IMR-90 (cell line): ENCODE data around the gene BPIFB1. TPM values are rescaled to one million over a fixed set of nuclear protein-coding genes. Genes with fewer than 3 reads are reported as not detected.

ENCODE experiments used
- ATAC-seq: fragments of 200-7000 bp; cut with Tn5 transposase; 2 replicates; pipeline ENCODE4 v1.9.1; 2020; ENCODE audit warnings: low read depth, mild to moderate bottlenecking, moderate library complexity
- BruUV-seq: library from RNA; stranded (reverse); fragments of 400-500 nt; replicated peaks from 2 replicates; lab custom pipeline; 2021; lab: Mats Ljungman, UMichigan
- CTCF ChIA-PET: fragments of 300-600 bp; formaldehyde crosslinking; extraction: SDS; loops from one replicate; lab custom pipeline; 2021; ENCODE audit warnings: antibody characterized with exemption; lab: Yijun Ruan, JAX
- POLR2A ChIA-PET: fragments of 300-600 bp; sonication (Branson Sonifier 250); formaldehyde crosslinking; loops from one replicate; lab custom pipeline; 2022; ENCODE audit warnings: antibody characterized with exemption; ENCODE audit not compliant: unreplicated experiment; lab: Charles Lee
- DNase-seq: peaks from one replicate; pipeline ENCODE4 v3.0.0; 2013
- H2AFZ ChIP-seq: replicated peaks from 2 replicates; pipeline ENCODE3; 2013; ENCODE audit warnings: low read length, mild to moderate bottlenecking; ENCODE audit not compliant: poor library complexity
- H2AK5ac ChIP-seq: 2 replicates; pipeline ENCODE4 v1.6.1; 2013; ENCODE audit warnings: low read depth, low read length, inconsistent platforms
- H2AK9ac ChIP-seq: replicated peaks from 2 replicates; pipeline ENCODE3; 2013; ENCODE audit warnings: mild to moderate bottlenecking, low read depth, low read length, moderate library complexity; ENCODE audit not compliant: poor library complexity
- H2BK120ac ChIP-seq: 2 replicates; pipeline ENCODE4 v1.6.1; 2013; ENCODE audit warnings: low read depth, low read length, inconsistent platforms
- H2BK15ac ChIP-seq: 3 replicates; pipeline ENCODE4 v1.6.1; 2013; ENCODE audit warnings: low read depth, low read length, inconsistent platforms
- H2BK20ac ChIP-seq: 2 replicates; pipeline ENCODE4 v1.6.1; 2013; ENCODE audit warnings: low read depth, mild to moderate bottlenecking, inconsistent platforms, low read length, moderate library complexity
- H2BK5ac ChIP-seq: 2 replicates; pipeline ENCODE4 v1.6.1; 2013; ENCODE audit warnings: mild to moderate bottlenecking, low read depth, low read length, inconsistent platforms; ENCODE audit not compliant: poor library complexity, severe bottlenecking
- H3K14ac ChIP-seq: replicated peaks from 2 replicates; pipeline ENCODE4 v1.6.1; 2013; ENCODE audit warnings: low read depth, low read length, inconsistent platforms
- H3K18ac ChIP-seq: 2 replicates; pipeline ENCODE4 v1.6.1; 2013; ENCODE audit warnings: low read depth, low read length, control low read depth
- H3K23ac ChIP-seq: 2 replicates; pipeline ENCODE4 v1.6.1; 2013; ENCODE audit warnings: low read depth, low read length, inconsistent platforms
- H3K27ac ChIP-seq: 2 replicates; pipeline ENCODE4 v1.5.1; 2013; ENCODE audit warnings: mild to moderate bottlenecking, control low read depth, low read length; ENCODE audit not compliant: insufficient read depth
- H3K27me3 ChIP-seq: 2 replicates; pipeline ENCODE4 v1.6.1; 2013; ENCODE audit warnings: low read length; ENCODE audit not compliant: control insufficient read depth, insufficient read depth
- H3K36me3 ChIP-seq: 2 replicates; pipeline ENCODE4 v1.6.1; 2013; ENCODE audit warnings: low read length, mixed read lengths; ENCODE audit not compliant: control insufficient read depth, insufficient read depth
- H3K4ac ChIP-seq: 2 replicates; pipeline ENCODE4 v1.6.1; 2013; ENCODE audit warnings: low read depth, low read length, inconsistent platforms
- H3K4me1 ChIP-seq: 2 replicates; pipeline ENCODE4 v1.6.1; 2013; ENCODE audit warnings: low read length, mixed read lengths; ENCODE audit not compliant: control insufficient read depth, insufficient read depth
- H3K4me2 ChIP-seq: 2 replicates; pipeline ENCODE4 v1.6.1; 2013; ENCODE audit warnings: low read depth, mild to moderate bottlenecking, control low read depth, low read length, moderate library complexity
- H3K4me3 ChIP-seq: 2 replicates; pipeline ENCODE4 v1.5.1; 2013; ENCODE audit warnings: low read depth, mild to moderate bottlenecking, control low read depth, low read length, moderate library complexity; ENCODE audit not compliant: insufficient read depth
- H3K56ac ChIP-seq: 2 replicates; pipeline ENCODE4 v1.6.1; 2013; ENCODE audit warnings: low read length, inconsistent platforms; ENCODE audit not compliant: insufficient read depth; ENCODE audit errors: extremely low read depth
- H3K79me1 ChIP-seq, 2 experiments: 2 replicates each; pipeline ENCODE4 v1.6.1; 2013; ENCODE audit warnings: low read length in 2 of 2, inconsistent platforms in 1 of 2, low read depth in 1 of 2
- H3K9ac ChIP-seq: 2 replicates; pipeline ENCODE4 v1.6.1; 2013; ENCODE audit warnings: low read depth, low read length, control low read depth
- H3K9me1 ChIP-seq: 2 replicates; pipeline ENCODE4 v1.6.1; 2013; ENCODE audit warnings: low read length, inconsistent platforms; ENCODE audit not compliant: insufficient read depth
- H3K9me3 ChIP-seq: 2 replicates; pipeline ENCODE4 v1.6.1; 2013; ENCODE audit warnings: low read length; ENCODE audit not compliant: control insufficient read depth, insufficient read depth
- H4K20me1 ChIP-seq: 2 replicates; pipeline ENCODE4 v1.6.1; 2013; ENCODE audit warnings: low read length, inconsistent platforms; ENCODE audit not compliant: insufficient read depth
- H4K5ac ChIP-seq: 2 replicates; pipeline ENCODE4 v1.6.1; 2013; ENCODE audit warnings: mild to moderate bottlenecking, low read depth, low read length, control low read depth
- H4K8ac ChIP-seq, 2 experiments: 2 replicates each; pipeline ENCODE4 v1.6.1; 2013; ENCODE audit warnings: low read depth in 2 of 2, low read length in 2 of 2, control low read depth in 1 of 2, inconsistent platforms in 1 of 2
- H4K91ac ChIP-seq: 2 replicates; pipeline ENCODE4 v1.6.1; 2013; ENCODE audit warnings: low read depth, low read length, inconsistent platforms; ENCODE audit not compliant: insufficient read depth
- BHLHE40 ChIP-seq: fragments of 150-350 bp; IDR thresholded peaks from 2 replicates; pipeline ENCODE4 v1.6.1; 2016; ENCODE audit warnings: mild to moderate bottlenecking, low read depth, low read length
- CEBPB ChIP-seq: IDR thresholded peaks from 2 replicates; pipeline ENCODE4 v1.6.1; 2012; ENCODE audit warnings: low read depth, low read length, improper control_type of control experiment
- CHD1 ChIP-seq: IDR thresholded peaks from 2 replicates; pipeline ENCODE4 v1.6.1; 2012; ENCODE audit warnings: low read depth, low read length, improper control_type of control experiment
- FOS ChIP-seq: fragments of 150-350 bp; IDR thresholded peaks from 2 replicates; pipeline ENCODE4 v1.6.1; 2016; ENCODE audit warnings: low read depth, low read length
- MAFK ChIP-seq: IDR thresholded peaks from 2 replicates; pipeline ENCODE4 v1.6.1; 2012; ENCODE audit warnings: low read depth, low read length, improper control_type of control experiment
- MAZ ChIP-seq: IDR thresholded peaks from 2 replicates; pipeline ENCODE4 v1.6.1; 2012; ENCODE audit warnings: low read depth, mild to moderate bottlenecking, low read length, improper control_type of control experiment, moderate library complexity, borderline replicate concordance
- POLR2A ChIP-seq: IDR thresholded peaks from 2 replicates; pipeline ENCODE4 v1.6.1; 2012; ENCODE audit warnings: mild to moderate bottlenecking, low read depth, low read length
- RAD21 ChIP-seq: IDR thresholded peaks from 2 replicates; pipeline ENCODE4 v1.6.1; 2012; ENCODE audit warnings: low read length, improper control_type of control experiment
- RCOR1 ChIP-seq: IDR thresholded peaks from 2 replicates; pipeline ENCODE4 v1.6.1; 2012; ENCODE audit warnings: mild to moderate bottlenecking, low read length, improper control_type of control experiment; ENCODE audit not compliant: insufficient replicate concordance
- RFX5 ChIP-seq: IDR thresholded peaks from 2 replicates; pipeline ENCODE4 v1.8.0; 2012; ENCODE audit warnings: low read depth, mild to moderate bottlenecking, low read length, moderate library complexity
- SMC3 ChIP-seq: fragments of 150-350 bp; IDR thresholded peaks from 2 replicates; pipeline ENCODE4 v1.6.1; 2016; ENCODE audit warnings: low read depth, mild to moderate bottlenecking, antibody characterized with exemption, low read length, moderate library complexity
- USF2 ChIP-seq: fragments of 150-350 bp; IDR thresholded peaks from 2 replicates; pipeline ENCODE4 v1.6.1; 2017; ENCODE audit warnings: mild to moderate bottlenecking, antibody characterized with exemption, low read length, low read depth
- WGBS, 2 experiments: methylation state at CpG; one replicate each; pipeline versions ENCODE4 v1.1.5 to v1.1.7; 2013; ENCODE audit warnings: missing lambda C conversion rate in 2 of 2; ENCODE audit not compliant: insufficient read length in 1 of 2; ENCODE audit errors: extremely low coverage in 2 of 2; 5-methylcytosine and 5-hydroxymethylcytosine counted together
- dilution Hi-C: fragments of 300-500 bp; cut with HindIII; formaldehyde crosslinking; loops from one replicate; pipeline ENCODE4 v1.14.3; 2018; ENCODE audit warnings: low sequenced_read_pairs; ENCODE audit not compliant: unreplicated experiment
- in situ Hi-C: fragments of 300-500 bp; cut with MboI; formaldehyde crosslinking; loops from 3 replicates; pipeline ENCODE4 v1.14.3; 2019; ENCODE audit warnings: low sequenced_read_pairs, inconsistent platforms, mixed read lengths
- intact Hi-C: fragments of 100-400 bp; cut with micrococcal nuclease; formaldehyde crosslinking; loops from 2 replicates; pipeline ENCODE4 v1.10.0; 2022
- polyA plus RNA-seq, 3 experiments: library from polyadenylated mRNA; depleted of rRNA; stranded (reverse); fragments of >200 nt; gene quantifications; 2 replicates each; pipeline ENCODE4 v1.2.3, GENCODE V29; 2012; ENCODE audit warnings: low replicate concordance in 1 of 3
- total RNA-seq: library from RNA; depleted of rRNA; stranded (reverse); fragments of >200 nt; gene quantifications from 2 replicates; pipeline ENCODE4 v1.2.3, GENCODE V29; 2012
- TF ChIP-seq, protein P1 (sequence below): conservative IDR thresholded peaks from 2 replicates; pipeline ENCODE4 v1.5.1; 2012; ENCODE audit warnings: mild to moderate bottlenecking, low read depth, low read length, improper control_type of control experiment

The BPIFB1 gene
- total and polyA plus RNA-seq, 2 of the 4 experiments (the other 2 are of a cell fraction) = not detected

DNA sequence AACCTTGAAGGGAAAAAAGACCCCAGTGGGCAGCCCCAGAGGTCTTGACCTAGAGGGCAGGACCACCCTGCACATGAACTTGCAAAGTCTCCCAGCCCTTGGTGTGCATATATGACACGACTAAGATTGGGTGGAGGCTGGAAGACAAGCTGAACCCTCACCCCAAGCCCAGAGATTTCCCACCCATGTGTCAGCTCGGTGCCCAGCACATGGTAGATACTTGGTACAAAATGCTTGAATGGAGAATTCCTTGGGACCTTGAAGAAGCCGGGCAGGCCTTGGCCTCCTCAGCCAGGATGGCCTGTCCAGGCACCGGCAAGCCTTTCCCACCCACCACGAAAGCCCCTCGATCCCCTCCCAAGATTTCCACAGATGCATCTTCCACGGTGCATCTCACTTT lies 50.6 kb downstream of the BPIFB1 start:
- Histone ChIP-seq H2AK9ac (peak overlapping the region; percentile 42), H2AK5ac (no peak overlapping the region), H3K27me3 (peaks cover 45% of the 10 kb centered on the region), H2BK5ac (no peak overlapping the region), H3K27ac (no peak overlapping the region), H2BK20ac (no peak overlapping the region), H3K79me1 (no peaks in the 10 kb centered on the region), H2AFZ (no peak overlapping the region), H3K4me3 (no peak overlapping the region), H3K23ac (no peak overlapping the region), H2BK120ac (no peak overlapping the region), H3K18ac (no peak overlapping the region), H2BK15ac (no peak overlapping the region), H3K14ac (no peak overlapping the region), H4K20me1 (no peaks in the 10 kb centered on the region), H3K4me1 (no peaks in the 10 kb centered on the region), H3K36me3 (no peaks in the 10 kb centered on the region), H3K9me3 (no peaks in the 10 kb centered on the region), H4K8ac (no peak overlapping the region), H4K91ac (no peak overlapping the region), H3K4me2 (no peak overlapping the region), H3K56ac (no peak overlapping the region), H3K9me1 (0 out of 2 replicates have a peak, but pooled peaks cover 3% of the 10 kb centered on the region), H3K9ac (no peak overlapping the region), H3K4ac (no peak overlapping the region), H4K5ac (no peak overlapping the region)
- in situ Hi-C loops = no loop called here
- no TSS peak for BruUV-seq
- intact Hi-C loops = no loop called here
- 75% methylated on average over 2 of the region's 7 CpGs; no CpG with 5 or more reads in 1 of the 2 experiments for WGBS, 2 experiments
- no peak for DNase-seq
- no peak for TF ChIP-seq RFX5
- no peak for TF ChIP-seq MAFK
- TF ChIP-seq SMC3 = no peak
- TF ChIP-seq, protein P1, sequence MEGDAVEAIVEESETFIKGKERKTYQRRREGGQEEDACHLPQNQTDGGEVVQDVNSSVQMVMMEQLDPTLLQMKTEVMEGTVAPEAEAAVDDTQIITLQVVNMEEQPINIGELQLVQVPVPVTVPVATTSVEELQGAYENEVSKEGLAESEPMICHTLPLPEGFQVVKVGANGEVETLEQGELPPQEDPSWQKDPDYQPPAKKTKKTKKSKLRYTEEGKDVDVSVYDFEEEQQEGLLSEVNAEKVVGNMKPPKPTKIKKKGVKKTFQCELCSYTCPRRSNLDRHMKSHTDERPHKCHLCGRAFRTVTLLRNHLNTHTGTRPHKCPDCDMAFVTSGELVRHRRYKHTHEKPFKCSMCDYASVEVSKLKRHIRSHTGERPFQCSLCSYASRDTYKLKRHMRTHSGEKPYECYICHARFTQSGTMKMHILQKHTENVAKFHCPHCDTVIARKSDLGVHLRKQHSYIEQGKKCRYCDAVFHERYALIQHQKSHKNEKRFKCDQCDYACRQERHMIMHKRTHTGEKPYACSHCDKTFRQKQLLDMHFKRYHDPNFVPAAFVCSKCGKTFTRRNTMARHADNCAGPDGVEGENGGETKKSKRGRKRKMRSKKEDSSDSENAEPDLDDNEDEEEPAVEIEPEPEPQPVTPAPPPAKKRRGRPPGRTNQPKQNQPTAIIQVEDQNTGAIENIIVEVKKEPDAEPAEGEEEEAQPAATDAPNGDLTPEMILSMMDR = no peak
- no peak for TF ChIP-seq BHLHE40
- TF ChIP-seq CEBPB = no peak
- TF ChIP-seq CHD1 = no peak
- TF ChIP-seq FOS = no peak
- TF ChIP-seq RCOR1 = no peak
- TF ChIP-seq POLR2A = no peak
- no peak for TF ChIP-seq USF2
- no peak for TF ChIP-seq RAD21
- TF ChIP-seq MAZ = no peak
- dilution Hi-C loops = no loop called here
- ATAC-seq = no peak
- CTCF ChIA-PET = no interaction called here
- POLR2A ChIA-PET = no interaction called here
